ENCODE results near the gene EYS.

Gene EYS

DNA sequence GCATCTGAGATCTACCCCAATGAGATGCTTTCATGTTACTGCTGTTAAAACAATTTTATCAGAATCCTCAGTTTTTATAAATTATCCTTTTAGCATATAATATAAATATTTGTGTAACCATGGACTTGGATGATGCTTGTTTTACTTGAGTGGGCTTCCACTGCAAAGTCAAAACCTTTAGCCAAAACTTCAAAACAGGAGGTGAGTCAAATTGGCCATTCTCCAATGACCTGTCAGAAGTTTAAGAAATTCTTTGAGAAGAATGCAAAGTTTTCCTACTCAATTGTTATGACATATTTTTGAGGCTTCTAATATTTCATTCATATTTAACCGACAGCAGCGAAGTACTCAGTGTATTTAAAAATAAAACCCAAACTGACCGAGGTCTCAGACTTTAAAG is 507.9 kb downstream of the EYS start:
- no peak for DNase-seq

GRCh38 chr6:65191471-65191870 is 515.6 kb downstream of the EYS start:
- no peak for DNase-seq

GRCh38 chr6:65189236-65189881 is 517.7 kb downstream of the EYS start:
- DNase-seq: no peak

DNA sequence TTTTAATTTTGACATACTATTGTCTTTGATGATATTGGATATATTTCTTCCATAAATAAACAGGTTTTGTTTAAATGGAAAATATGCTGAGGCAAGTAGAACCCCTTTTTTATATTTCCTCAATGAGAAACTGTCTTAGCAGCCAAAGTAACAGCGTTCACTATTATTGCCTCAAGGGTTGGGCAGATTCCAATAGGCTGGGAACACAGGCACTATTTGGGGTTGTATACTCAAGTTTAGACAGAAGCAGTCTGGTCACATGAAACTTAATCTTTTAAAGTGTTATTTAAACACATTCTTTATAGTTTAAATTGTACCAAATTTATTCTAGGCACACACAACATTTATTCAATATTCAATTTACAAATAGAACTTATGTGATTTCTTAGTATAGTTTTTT is 520.2 kb downstream of the EYS start:
- no peak for DNase-seq

DNA sequence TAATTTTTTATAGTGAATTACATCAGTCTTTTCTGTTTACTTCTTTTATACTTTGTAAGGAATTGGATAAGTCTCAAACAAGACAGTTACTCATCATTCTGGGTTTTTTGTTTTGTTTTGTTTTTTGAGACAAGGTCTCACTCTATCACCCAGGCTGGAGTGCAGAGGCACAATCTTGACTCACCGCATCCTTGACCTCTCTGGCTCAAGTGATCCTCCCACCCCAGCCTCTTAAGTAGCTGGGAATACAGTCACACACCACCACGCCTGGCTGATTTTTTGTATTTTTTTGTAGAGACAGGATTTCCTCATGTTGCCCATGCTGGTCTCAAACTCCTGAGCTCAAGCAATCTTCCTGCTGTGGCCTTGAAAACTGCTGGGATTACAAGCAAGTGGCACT is 524.3 kb downstream of the EYS start:
- DNase-seq: no peak

GRCh38 chr6:65170273-65170672 is 536.8 kb downstream of the EYS start:
- DNase-seq: no peak

- no peak for DNase-seq
Observed at GRCh38 chr6:65161661-65162060, 545.4 kb downstream of the EYS start.

- no peak for DNase-seq
Observed at GRCh38 chr6:65157025-65157424, 550.0 kb downstream of the EYS start.

- DNase-seq: no peak
Observed at GRCh38 chr6:65155083-65155482, 551.9 kb downstream of the EYS start.

- no peak for DNase-seq
Observed at GRCh38 chr6:65149841-65150240, 557.2 kb downstream of the EYS start.

DNA sequence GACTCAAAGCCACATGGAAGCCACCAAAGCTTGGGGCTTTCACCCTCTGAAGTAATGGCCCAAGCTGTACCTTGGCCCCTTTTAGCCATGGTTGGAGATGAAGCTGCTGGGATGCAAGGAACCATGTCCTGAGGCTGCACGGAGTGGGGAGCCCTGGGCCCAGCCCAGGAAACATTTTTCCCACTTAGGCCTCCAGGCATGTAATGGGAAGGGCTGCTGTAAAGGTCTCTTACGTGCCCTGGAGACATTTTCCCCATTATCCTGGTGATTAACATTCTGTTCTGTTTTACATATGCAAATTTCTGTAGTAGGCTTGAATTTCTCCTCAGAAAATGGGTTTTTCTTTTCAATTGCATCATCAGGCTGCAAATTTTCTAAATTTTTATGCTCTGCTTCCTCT is 558.2 kb downstream of the EYS start:
- no peak for DNase-seq

DNA sequence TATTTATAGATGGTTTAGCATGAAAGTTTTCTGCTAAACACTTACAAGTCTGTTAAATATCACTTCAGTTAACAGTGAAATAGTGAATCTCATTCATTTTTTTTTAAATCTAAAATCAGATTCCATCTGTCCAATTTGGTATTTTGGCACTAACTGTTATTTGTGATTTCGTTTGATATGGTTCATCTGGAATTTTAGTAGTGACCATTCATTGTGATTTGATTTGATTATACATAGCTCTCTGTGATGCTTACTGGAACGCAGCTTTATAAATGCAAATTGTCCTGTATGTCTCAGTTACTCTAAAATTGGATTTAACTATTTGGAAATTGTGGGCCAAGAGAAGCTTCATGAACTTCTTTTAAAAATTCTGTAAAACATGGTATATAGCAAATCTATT is 571.5 kb downstream of the EYS start:
- no peak for DNase-seq

- DNase-seq: peak in 2 of 3 experiments; percentile 7 to 68
Observed at GRCh38 chr6:65126667-65127066, 580.4 kb downstream of the EYS start.

- DNase-seq: no peak
Observed at GRCh38 chr6:65123521-65123920, 583.5 kb downstream of the EYS start.

DNA sequence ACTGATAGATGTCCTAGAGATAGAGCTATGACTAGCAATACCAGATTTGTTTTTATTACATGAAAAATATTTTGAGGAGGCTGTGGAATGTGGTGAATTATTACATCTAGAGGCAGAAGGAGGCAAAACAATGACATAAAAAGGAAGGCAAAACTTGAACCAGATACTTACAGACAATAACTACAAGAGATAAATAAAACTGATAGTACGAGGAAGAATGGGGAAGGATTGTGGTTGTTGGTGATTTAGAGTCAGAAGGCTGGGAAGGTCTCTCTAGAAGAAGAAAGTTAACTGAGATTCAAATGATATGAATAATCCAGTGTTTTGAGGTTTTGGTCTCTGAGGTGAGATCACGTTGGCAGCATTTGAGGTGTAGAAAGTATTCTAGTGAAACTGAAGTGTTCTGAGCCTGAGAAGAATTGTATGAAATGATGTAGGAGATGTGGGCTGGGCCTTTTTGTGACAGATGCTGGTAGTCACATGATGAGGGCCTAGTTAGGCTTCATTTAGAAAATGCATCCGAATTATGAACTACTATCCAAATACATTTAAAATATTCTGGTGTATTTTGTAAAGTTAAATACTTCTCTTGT is 589.1 kb downstream of the EYS start:
- no peak for DNase-seq

DNA sequence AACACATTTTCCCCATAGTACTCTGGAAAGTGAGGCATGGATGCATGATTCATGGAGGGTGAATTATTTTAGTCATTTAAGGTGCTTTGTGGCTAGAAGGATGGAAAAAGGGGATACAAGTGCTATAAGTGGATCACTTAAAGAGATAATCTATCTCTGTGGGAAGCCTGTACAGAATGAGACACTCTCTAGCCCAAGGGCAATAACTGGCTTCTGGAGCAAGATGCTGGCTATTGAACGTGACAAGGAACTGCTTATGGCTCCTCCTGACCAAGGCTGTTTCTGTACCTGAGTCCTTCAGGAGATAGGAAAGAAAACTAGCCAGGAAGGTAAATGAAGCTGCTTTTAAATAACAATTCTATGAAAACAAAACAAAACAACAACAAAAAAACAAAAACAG is 590.7 kb downstream of the EYS start:
- peak in 1 of 3 experiments; percentile 52 for DNase-seq

- no peak for DNase-seq
Observed at GRCh38 chr6:65113581-65113980, 593.4 kb downstream of the EYS start.

DNA sequence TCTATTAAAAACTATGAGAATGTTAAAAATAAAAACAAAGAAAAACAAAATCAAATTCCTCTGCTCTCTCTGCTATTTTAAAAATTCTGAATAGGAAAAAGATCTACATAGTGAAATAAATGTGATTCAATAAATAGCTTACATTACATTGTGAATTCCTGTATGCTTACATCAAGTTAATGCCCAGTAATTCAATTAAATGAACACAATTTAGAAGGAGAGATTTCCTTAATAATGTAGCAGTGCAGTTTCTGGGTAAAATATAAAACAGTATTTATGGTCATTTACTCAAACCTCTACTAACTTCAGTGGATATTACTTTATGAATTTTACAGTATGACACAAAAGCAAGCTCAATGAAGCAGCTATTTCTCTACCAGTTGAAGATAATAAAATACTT is 594.6 kb downstream of the EYS start:
- no peak for DNase-seq

GRCh38 chr6:65110031-65110430 is 597.0 kb downstream of the EYS start:
- DNase-seq: no peak

GRCh38 chr6:65098349-65098748 is 608.7 kb downstream of the EYS start:
- DNase-seq: no peak

GRCh38 chr6:65091561-65091960 is 615.5 kb downstream of the EYS start:
- DNase-seq: no peak

DNA sequence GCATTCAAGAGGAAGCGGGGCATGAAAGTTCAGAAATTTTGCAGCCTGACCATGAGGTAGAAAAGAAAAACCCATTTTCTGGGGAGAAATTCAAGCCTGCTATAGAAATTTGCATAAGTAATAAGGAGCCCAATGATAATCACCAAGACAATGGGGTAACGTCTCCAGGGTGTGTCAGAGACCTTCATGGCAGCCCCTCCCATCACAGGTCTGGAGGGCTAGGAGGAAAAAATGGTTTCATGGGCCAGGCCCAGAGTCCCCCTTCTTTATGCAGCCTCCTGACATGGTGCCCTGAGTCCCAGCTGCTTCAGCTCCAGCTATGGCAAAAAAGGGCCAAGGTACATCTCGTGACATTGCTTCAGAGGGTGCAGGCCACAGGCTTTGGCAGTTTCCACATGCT is 618.5 kb downstream of the EYS start:
- no peak for DNase-seq

DNA sequence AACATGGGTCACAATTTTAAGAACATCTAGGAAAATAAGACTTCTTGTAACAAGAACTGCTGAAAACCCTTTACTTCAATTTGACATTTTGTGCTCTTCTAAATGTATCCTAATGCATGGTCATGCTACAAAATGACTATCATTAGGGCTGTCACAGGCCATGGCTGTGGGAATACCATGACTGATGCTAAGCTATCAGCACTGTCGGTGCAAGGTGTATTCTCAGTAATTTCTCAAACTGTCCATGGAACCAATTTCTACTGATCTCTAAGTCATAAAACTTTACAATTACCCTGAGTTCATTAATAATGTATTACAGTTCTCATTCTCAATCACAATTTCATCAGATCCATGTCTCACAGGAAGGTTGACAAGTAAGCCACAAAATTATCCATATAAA is 625.3 kb downstream of the EYS start:
- no peak for DNase-seq

DNA sequence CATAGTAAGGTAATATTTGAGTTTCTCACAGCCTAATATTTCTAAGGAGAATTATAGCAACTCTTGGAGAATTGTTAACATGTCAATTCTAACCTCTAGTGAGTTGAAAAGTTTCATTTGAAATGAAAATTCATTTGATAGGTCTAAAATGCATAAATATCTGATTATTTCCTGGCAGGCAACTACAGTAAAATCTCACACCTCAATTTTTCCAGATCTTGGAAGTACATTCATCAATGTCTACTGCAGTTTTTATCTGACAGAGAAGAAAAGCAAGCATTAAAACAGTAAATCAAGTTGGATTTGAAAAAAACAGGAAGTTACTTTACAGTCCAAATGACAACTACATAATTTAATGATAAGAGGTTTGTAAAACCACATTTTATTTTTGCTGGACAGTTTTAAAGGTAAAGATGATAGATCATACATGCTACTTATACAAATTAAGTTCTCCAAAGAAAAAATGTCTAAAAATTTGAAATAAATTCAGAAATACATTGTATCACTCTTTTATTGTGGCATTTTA is 631.3 kb downstream of the EYS start:
- DNase-seq: peak in 1 of 3 experiments; percentile 35

- no peak for DNase-seq
Observed at GRCh38 chr6:65072500-65072899, 634.5 kb downstream of the EYS start.
